GM21390 (cell line): ENCODE measurements around the gene ERBB4.

Experiments
- ATAC-seq: cut with Tn5 transposase; IDR thresholded peaks from one replicate; pipeline ENCODE4 v1.9.1; 2021; ENCODE audit not compliant: unreplicated experiment

The ERBB4 gene

GRCh38 chr2:211449819-211450218 lies 1088.8 kb downstream of the ERBB4 start:
- ATAC-seq = no peak

- ATAC-seq = no peak
These were observed 1091.1 kb downstream of the ERBB4 start for GRCh38 chr2:211447548-211447947.

DNA sequence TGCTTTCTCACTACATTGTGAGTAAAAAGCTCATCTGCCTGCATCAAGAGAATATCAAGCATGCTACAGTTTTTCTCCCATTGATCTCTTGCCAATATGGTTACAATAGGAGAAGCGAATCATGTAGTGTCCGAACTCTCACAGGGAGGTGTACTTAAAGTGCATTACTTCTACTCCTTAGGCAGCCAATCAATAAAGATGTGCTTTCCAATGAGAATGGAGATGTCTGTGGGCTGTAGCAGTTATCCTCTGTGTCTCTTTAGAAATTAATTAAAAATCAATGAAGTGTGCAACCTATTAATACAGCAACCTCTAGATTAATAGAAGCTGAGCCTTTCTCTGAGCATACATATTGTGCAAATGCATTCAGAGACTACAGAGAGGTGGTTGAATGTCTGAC lies 1098.5 kb downstream of the ERBB4 start:
- no peak for ATAC-seq

DNA sequence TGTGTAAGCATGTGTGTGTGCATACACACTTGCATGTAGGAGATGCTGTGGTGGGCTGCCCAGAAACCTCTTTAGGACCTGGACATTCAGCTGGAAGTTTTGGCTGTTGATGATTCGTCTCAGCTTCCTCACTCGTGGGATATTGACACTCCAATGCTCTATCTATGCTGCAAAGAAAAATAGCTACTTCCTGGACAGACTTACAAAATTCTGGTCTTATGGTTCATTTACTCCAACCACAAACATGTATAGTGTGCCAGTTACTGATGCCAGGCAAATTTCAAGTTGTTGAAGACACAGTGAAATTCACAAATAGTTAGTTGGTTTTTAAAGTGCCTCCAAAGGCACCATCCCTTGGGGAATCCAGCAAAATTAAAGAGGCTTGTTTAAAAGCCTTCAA lies 1099.6 kb downstream of the ERBB4 start:
- no peak for ATAC-seq

GRCh38 chr2:211437396-211437795 lies 1101.2 kb downstream of the ERBB4 start:
- no peak for ATAC-seq

- no peak for ATAC-seq
These were observed 1102.4 kb downstream of the ERBB4 start for GRCh38 chr2:211436182-211436581.

GRCh38 chr2:211435331-211435730 lies 1103.3 kb downstream of the ERBB4 start:
- no peak for ATAC-seq

GRCh38 chr2:211434773-211435172 lies 1103.8 kb downstream of the ERBB4 start:
- no peak for ATAC-seq

- ATAC-seq = no peak
These were observed 1109.2 kb downstream of the ERBB4 start for GRCh38 chr2:211429256-211429920.

DNA sequence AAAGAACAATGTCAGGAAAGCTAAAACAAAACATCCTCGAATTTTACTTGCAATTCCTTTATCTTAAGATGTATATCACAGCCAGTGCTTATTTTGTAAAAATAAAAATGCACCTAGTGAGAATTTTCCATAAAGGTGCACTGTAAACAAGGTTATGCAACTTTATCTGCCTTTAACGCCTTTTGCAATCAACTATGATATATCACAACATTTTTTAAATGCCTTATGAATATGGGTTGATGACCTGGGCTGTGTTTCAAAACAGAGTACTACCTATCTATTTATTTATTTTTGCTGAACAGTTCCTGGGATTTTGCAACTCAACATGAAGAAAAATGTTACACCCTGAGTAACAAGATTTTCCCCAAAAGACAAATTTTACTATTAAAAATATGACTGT lies 1112.4 kb downstream of the ERBB4 start:
- no peak for ATAC-seq

- peak; percentile 51 for ATAC-seq
These were observed 1115.6 kb downstream of the ERBB4 start for GRCh38 chr2:211423018-211423417.

GRCh38 chr2:211417544-211417943 lies 1121.1 kb downstream of the ERBB4 start:
- ATAC-seq = no peak

DNA sequence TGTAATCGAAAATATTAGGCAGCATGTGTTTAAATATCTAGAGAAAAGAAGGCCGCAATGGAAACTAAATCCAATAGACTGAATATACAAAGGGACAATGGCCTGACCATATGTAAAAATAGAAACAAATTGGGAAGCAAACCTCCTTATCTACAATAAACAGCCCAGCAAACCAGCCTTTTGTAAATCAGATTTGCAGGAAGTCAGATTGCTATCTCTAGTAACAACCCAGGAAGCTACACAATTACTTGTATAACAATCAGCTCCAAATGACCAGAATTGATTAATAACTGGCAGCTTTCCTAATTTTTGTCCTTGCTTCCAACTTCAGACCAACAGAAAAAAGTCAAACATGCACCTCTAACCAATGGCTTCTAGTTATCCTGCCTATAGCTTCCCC lies 1122.2 kb downstream of the ERBB4 start:
- no peak for ATAC-seq

GRCh38 chr2:211413746-211414145 lies 1124.9 kb downstream of the ERBB4 start:
- ATAC-seq = no peak

GRCh38 chr2:211408483-211408891 lies 1130.1 kb downstream of the ERBB4 start:
- ATAC-seq = no peak

- ATAC-seq = no peak
These were observed 1131.5 kb downstream of the ERBB4 start for GRCh38 chr2:211407076-211407475.

GRCh38 chr2:211405036-211405435 lies 1133.6 kb downstream of the ERBB4 start:
- no peak for ATAC-seq

GRCh38 chr2:211404098-211404497 lies 1134.5 kb downstream of the ERBB4 start:
- ATAC-seq = no peak

- ATAC-seq = no peak
These were observed 1137.3 kb downstream of the ERBB4 start for GRCh38 chr2:211401328-211401727.

DNA sequence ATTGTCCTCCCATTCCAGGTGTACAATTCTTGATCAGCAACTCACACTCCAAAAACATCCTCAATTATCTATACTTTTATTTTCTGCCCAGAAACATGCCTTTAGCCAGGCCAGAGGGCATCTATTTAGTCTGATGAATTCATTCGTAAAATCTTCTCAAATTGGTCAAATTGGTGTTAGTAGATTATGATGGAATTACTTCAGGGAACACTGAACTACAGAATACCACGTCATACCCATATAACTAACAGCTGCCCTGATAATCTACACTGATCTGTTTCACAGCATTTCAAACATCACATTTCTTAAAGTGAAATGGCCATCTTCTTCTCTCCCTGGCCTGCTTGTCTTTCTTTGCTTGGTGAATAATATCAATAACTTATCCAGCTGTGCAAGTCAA lies 1140.8 kb downstream of the ERBB4 start:
- ATAC-seq = no peak

DNA sequence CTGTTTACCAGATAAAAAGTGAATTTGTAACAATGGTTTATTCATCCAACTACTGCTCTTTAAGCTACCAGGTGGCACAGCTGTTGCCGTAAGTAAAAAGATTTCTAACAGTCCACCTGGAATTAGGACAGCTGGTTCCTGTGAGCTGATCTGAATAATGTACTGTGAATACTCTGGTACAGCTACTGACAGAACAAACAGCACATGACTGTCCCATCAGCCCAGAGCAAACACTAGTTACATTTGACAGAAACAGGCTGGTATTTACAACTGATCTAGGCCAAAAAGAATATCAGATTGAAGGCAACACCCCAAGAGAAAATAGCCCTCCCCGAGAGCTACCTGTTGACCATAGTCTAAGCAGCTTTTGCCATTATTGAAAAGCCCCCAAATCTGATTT lies 1141.8 kb downstream of the ERBB4 start:
- no peak for ATAC-seq

- no peak for ATAC-seq
These were observed 1147.4 kb downstream of the ERBB4 start for GRCh38 chr2:211391189-211391567.

GRCh38 chr2:211390536-211391188 lies 1147.9 kb downstream of the ERBB4 start:
- ATAC-seq = no peak
